ENCODE data around the gene CAPN11. TPM values are rescaled to one million over a fixed set of nuclear protein-coding genes. Genes with fewer than 3 reads are reported as not detected.

CAPN11 gene
- total RNA-seq = 0.97 TPM in 1 of 2 replicates, not detected in the other

DNA sequence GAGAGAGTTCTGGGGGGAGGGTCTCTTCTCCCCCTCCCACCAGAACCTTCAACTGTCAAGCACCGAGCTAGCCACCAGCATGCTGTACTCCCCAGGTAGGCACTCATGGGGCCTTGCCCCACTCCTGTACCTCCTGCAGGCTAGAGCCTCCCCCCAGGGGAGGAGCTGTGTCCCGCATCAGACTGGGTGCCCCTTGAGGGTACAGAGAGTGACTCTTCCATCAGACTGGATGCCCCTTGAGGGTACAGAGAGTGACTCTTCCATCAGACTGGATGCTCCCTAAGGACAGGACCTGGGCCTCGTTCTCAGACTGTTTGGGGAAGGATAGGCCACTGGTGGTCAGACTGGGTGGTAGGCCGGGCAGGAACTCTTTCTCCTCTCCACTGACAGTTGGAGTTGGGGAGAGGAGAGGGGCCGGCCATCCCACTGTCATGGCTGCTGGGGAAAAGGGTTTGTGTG, at the start of gene CAPN11:
Gene CAPN11 (plus strand): TSS at position 51 of the 459 bp plus-strand sequence. CDS start 29 bp downstream, at position 80.

DNA sequence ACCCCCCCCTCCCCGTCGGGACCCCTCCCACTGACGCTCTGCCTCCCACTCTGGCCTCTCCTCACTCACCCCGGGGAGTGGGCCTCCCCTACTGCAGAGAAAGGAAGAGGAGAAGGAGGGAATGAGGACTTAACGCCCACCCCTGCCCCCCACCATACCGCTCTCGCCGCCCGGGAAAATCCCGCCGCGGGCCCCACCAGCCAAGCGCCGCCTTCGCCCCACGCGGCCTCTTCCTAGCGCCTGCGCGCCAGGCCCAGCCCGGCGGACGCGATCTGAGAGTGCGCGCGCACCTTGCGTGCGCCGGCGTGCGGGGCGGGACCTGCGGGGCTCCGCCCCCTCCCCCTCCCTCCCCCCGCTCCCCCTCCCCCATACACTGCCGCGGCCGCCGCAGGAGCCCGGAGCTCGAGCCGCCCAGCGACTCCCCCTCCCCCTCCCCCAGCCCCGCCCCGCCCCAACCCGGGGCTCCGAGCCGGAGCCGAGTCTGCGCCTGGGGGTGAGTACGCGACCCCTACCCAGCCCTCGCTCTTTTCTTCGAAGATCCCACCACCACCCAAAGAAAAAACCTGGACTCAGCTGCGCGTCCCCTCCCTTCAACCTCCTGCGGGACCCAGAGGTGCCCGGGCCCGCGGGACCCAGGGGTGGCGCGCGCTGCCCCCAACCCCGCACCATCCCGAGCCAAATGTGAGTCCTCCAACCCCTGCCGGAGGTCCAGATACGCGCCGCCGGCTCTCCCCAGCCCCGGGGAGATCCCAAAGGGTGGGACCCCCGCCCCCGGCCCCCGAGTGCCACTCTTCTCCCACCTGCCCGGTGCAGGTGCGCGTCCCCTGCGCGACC, 31.2 kb upstream of the CAPN11 start, which contains the start of the genes MRPL14 and TMEM63B:
Gene MRPL14 (minus strand): TSS at position 267 of the 834 bp plus-strand sequence. CDS start 10,841 bp downstream, outside the sequence.
Gene TMEM63B (plus strand): TSS at position 369 of the 834 bp plus-strand sequence. CDS start 7,031 bp downstream, outside the sequence.

DNA sequence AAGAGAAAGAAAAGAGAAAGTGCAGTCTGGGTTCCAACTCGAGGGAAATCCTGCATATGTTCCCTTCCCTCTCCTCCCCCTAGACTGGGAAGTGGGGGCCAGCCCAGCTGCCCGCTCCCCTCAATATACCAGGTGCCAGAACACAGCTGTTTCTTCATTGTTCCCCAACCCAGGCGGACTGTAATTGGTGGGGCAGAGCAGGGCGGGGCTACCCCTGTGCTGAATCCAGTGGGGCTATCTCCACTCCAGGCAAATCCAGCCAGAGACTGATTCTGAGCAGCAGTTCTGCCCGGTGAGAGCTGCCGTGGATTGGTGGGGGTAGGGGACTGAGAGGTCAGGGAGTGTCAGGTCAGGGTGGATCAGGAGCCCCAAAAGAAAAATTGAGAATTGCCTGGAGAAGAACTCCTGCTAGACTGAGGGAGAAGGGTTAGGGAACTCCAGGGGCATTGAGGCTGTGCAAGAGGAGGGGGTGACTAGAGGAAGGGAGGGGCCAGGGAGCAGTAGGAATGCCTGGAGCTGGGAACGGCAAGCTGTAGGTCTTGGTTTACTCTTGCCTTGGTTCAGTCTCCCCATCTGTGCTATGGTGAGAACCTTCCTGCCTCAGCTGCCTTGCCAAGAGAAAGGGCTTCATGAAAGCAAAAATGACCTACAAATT, 58.2 kb downstream of the CAPN11 start, which contains the start of gene MYMX:
Gene MYMX (plus strand): TSS at position 250 of the 655 bp plus-strand sequence. CDS start 546 bp downstream, outside the sequence.

DNA sequence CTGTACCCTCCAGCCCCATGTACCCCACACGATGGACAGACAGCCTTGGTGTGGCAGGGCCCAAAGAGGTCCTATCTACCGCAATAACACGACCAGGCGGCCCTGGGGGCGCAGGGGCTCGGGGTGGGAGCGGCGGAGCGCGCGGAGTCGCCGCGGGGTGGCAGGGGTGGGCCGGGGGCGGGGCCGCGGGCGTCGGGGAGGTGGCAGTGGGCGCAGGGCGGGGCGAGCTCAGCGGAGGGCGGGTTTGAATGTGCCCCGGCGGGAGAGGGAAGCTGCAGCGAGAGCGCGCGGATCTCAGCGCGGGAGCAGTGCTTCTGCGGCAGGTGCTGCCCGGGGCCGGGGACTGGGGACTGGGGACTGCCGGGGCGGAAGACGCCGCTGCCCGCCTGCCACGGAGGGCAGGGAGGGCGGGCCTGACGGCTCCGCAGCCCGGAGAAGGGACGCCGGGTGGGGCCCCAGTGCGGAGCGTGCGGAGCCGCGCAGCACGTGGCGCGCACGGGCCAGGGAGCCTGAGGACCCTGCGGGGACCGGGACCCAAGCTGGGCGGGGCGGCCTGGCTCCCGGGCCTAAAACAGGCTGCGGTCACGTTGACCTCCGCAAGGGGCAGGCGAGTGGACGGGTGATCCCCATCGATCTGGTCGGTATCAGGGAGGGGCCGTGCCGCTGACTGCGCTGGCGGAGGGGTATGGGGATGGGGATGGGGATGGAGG, 64.9 kb downstream of the CAPN11 start, which contains the start of gene SLC29A1:
Gene SLC29A1 (plus strand): TSS at position 277 of the 710 bp plus-strand sequence. CDS start 3,719 bp downstream, outside the sequence.

Other genes starting within 250 kb of the CAPN11 start
- 37.5 and 46.0 TPM in 2 replicates for gene MRPL14, start 31.4 kb upstream of the CAPN11 start, total RNA-seq
- 17.0 and 33.7 TPM in 2 replicates for gene TMEM63B, start 31.3 kb upstream of the CAPN11 start, total RNA-seq
- gene MYMX, start 58.1 kb downstream of the CAPN11 start, total RNA-seq = 0.49 TPM in 1 of 2 replicates, not detected in the other
- gene SLC29A1, start 64.8 kb downstream of the CAPN11 start, total RNA-seq = 26.9 and 40.3 TPM in 2 replicates
- gene HSP90AB1, start 88.3 kb downstream of the CAPN11 start, total RNA-seq = 654 and 695 TPM in 2 replicates
- 65.0 and 70.3 TPM in 2 replicates for gene SLC35B2, start 98.7 kb downstream of the CAPN11 start, total RNA-seq
- gene NFKBIE, start 106.7 kb downstream of the CAPN11 start, total RNA-seq = 1.1 and 3.9 TPM in 2 replicates
- gene TMEM151B, start 111.6 kb downstream of the CAPN11 start, total RNA-seq = not detected in 2 replicates
- gene AARS2, start 154.5 kb downstream of the CAPN11 start, total RNA-seq = 9.9 and 10.3 TPM in 2 replicates
- not detected in 2 replicates for gene SPATS1, start 183.8 kb downstream of the CAPN11 start, total RNA-seq
- 12.2 and 12.8 TPM in 2 replicates for gene CDC5L, start 228.9 kb downstream of the CAPN11 start, total RNA-seq

All from cardiac atrium fibroblast (primary cell).